ENCODE data around the gene MPL.

The MPL gene

DNA sequence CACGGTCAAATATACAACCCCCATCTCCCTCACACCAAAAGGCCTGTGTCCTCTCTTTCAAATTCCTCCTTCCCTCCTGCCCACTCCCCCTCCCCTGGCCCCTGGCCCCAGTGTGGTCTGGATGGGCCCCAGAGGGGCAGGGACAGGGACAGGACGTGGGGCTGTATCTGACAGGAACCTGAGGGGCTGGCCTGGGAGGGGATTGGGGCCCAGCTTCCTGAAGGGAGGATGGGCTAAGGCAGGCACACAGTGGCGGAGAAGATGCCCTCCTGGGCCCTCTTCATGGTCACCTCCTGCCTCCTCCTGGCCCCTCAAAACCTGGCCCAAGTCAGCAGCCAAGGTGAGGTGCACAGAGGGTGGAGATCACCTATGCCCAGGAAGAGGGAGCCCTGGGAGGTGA lies at the start of gene MPL:
Gene MPL (plus strand): TSS at position 231 of the 400 bp plus-strand sequence. CDS start 31 bp downstream, at position 262.
- DNase-seq (ENCODE audit: low read depth, low spot score): no peak

DNA sequence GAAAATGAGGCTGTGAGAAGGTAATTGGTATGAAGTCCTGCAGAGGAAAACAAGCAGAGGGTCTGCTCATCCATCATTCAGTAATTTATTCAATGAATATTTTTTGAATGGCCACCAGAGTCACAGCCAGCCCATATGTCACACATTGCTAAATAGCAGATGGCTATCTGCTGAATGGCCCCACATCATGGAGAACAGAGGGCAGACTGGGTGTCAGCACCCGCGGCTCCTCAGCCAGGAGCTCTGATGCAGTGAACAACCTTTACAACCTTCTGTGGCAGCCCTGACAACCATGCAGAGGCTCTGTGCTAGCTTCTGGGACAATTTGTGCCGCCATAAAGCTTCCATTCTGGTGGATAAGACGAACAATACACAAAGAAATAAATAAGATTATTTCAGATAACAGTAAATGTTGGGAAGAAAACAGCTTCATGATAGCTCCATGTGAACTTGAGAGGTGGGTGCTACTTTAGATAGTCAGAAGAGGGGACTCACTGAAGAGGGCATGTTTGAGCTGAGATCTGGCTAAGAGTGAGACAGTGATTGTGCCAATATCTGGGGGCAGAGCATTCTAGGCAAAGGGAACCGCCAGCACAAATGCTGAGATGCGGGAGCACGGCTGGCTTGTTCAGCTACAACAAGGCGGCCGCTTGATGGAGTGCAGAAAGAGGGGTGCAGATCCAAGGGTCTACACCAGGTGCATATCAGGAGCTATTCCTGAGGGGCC lies 49.4 kb upstream of the MPL start:
- no peak for DNase-seq (ENCODE audit: low read depth, low spot score)

DNA sequence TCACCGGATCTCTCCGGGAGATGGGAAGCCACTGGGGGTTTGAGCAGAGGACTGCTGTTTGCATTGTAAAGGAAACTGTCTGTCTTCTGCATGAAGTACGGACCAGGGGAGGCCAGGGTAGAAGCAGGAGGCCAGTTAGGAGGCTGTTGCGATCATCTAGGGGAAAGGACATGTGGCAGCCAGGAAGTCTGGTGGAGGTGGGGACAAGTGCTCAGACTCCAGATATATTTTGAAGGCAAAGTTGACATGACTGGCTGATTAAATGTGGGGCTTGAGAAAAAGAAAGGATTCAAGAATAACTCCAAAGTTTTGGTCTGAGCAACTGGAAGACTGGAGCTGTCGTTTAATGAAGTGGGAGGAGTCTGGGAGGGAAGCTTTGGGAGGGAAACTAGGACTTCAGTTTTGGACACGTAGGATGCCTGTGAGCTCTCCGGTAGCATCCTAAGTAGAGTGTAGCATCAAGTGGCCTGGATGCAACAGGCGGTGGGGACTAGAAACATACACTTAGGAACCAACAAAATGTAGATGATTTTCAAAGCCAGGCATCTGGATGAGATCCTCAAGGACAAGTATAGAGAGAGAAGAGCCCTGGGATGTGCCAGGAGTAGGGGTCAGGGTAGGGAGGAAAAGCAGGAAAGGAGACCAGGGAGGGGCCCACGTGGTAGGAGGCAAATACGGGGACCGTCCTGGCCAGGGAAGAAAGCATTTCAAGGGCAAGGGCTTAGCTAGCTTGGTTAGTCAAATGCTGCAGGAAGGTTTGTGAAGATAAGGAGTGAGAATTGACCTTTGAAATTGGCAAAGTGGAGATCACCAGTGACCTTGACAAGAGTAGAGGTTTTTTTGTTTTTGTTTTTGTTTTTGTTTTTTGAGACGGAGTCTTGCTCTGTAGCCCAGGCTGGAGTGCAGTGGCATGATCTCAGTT lies 48.6 kb upstream of the MPL start:
- no peak for DNase-seq (ENCODE audit: low read depth, low spot score)

DNA sequence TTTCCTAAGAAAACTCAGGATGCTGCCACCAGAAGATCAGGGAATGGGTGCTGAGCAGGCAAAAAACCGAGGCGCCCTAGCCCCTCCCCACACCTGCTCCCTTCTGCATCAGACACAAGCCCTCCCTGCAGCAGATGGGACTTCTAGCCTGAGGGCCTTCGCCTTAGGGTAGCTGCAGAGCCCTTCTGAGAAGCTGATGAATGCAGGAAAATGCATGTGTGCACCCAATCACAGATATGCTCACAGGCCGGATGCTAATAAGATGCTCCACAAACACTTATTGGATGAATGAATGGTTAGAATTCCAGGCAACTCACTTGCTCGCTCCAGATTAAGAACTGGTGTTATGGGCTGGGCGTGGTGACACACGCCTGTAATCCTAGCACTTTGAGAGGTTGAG lies 45.4 kb upstream of the MPL start:
- no peak for DNase-seq (ENCODE audit: low read depth, low spot score)

DNA sequence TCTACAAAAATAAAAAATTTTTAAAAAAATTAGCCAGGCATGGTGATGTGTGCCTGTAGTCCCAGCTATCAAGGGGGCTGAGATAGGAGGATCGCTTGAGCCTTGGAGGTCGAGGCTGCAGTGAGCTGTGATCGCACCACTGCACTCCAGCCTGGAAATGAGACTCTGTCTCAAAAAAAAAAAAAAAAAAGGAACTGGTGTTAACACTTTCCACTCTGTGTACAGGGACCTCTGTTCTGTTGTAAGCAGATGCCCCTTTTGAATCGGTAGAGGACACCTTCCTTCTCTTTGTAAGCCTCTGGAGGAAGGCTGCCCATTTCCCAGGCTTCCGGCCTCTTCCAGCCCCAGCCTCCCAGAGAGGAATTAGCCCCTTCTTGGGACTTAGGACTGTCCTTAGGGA lies 44.9 kb upstream of the MPL start:
- no peak for DNase-seq (ENCODE audit: low read depth, low spot score)

DNA sequence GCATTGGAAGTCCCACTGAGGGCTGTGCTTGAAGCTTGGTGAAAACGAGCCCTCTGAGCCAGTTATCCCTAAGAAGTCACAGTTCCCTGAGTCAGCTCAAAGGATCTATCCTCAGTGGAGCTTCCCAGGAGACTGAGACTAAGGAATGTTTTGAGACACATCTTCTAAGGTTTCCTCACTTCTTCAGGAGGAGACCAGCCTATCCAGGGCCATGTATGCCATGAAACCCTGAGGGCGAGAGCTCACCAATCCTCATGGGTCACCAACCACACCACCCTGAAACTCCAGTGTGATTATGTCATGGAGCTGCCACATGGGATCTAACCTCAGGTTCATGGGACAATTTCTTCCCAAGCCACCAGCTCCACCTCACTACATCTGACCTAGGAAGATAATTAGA lies 44.4 kb upstream of the MPL start:
- DNase-seq (ENCODE audit: low read depth, low spot score): no peak

DNA sequence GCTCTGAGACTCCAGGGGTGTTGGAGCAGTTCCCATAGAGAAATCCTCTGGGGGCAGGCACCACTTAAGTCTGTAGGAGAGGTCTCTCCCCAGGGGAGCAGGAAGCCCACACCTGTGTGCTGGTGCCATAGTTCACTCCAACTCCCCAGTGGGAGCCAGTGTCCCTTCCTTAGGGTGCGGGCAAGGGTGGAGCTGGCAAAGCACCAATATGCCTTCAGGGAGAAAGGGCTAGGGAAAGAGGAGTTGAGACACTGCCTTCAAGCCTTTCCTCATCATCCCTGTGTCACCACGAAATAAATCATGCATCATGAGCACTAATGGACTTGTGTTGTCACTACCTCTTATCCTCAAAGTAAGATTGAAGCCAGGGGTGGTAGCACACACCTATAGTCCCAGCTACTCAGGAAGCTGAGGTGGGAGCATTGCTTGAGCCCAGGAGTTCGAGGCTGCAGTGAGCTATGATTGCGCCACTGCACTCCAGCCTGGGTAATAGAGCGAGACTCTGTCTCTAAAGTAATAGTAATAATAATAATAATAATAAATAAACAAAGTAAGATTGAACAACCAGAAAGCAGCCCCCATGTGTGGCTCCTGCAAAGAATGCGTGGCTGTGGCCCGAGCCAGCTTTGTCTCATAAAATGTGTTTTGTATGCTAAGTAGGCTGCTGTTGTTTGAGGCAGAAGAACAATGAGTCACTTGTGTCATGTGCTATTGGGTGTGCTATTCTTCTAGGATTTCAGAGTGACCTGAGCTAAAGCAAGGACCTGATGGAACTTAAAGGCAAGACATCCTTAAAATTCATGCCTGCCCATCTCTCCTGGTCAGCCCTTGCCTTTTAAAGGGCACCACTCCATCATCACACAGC lies 43.5 kb upstream of the MPL start:
- no peak for DNase-seq (ENCODE audit: low read depth, low spot score)

DNA sequence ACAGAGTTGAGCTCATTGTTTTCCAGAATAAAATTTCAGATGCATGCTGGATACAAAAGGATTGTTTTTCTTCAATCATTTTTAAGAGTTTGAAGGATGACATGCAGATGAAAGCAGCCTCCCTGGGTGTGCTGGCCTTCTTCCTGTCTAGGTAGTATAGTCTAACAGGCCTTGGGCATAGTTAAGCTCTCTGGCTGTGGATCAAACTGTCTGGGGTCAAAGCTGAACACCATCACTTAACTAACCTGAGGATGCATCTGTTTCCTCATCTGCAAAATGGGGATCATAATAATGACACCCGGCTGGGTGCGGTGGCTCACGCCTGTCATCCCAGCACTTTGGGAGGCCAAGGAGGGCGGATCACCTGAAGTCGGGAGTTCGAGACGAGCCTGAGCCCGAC lies 42.9 kb upstream of the MPL start:
- no peak for DNase-seq (ENCODE audit: low read depth, low spot score)

DNA sequence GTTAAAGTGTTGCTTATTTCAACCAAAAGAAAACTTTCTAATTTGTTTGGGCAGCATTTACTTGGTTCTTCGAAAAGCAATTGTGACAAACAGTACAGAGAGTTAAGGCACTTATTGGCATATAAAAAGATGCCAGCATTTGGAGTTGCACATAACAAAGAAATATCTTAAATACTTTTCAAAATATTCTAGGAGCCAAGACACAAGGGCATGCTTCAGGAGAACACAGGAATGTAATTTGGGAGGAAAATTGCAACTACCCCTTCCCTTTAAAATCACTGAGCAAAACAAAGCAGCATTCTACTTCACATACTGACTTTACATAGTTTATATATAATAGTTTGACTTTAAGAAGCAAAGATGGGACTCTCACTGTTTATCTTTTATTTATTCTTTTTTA lies 41.4 kb upstream of the MPL start:
- DNase-seq (ENCODE audit: low read depth, low spot score): no peak

DNA sequence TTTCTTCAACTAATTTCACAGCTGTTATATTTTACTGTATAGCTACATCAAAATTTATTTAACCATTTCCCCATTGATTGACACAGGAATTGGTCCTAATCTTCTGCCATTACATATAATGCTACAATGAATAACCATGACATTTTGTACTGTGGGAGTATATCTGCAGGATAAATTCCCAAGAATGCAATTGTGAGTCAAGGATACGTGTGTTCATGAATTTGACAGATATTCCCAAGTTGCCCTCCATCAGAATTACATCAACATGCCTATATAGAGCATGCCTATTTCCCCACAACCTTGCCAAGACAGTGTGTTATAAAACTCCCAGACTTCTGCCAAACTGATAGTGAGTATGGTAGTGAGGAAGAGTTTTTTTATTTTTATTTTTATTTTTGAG lies 39.6 kb upstream of the MPL start:
- DNase-seq (ENCODE audit: low read depth, low spot score): no peak

DNA sequence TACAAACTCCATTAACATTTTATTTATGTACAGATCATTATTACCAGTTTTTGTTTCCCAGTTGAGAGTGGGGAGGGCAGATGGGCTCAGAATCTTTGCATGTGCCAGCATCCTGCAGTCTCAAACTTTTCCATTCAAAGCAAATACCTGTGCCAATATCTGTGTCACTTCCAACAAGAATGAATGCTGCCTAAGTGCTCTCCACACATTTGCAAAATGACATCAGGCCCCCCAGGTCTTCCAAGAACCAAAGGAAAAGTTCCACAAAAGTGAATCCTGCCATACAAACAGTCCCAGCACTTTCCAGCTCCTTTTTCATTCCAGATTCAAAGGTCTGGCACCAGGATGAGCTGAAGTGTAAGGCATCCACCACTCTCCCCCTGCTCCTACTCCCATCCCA lies 38.5 kb upstream of the MPL start:
- DNase-seq (ENCODE audit: low read depth, low spot score): no peak

DNA sequence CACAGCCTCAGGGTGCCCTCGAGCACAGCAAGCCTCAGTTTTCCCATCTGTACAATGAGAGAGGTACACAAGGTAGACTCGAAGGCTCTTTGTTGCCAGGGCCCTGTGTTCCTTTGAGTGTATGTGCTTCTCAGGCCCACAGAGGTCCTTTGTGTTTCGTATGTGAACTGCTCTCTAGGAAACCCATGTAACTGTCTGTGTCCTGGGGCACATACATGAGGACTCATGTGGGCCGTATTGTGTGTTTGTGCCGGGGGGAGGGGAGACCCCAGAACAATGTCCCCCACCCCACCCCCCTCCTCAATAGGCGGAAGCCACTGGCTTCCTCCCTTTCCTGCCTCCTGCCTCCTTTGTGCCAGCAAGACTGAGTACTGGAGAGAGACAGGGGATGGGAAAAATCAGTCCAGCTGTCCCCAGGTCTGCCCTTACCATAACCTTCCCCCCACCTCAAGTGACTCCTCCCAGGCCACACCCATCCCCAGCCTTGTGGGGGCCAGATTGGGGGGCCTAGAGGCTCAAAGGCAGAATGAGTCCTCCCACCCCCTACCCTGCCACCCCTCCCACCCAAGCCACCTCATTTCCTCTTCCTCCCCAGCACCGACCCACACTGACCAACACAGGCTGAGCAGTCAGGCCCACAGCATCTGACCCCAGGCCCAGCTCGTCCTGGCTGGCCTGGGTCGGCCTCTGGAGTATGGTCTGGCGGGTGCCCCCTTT lies 37.1 kb upstream of the MPL start, which contains the start of gene TIE1:
Gene TIE1 (plus strand): TSS at position 605 of the 717 bp plus-strand sequence. CDS start 90 bp downstream, at position 695.
- no peak for DNase-seq (ENCODE audit: low read depth, low spot score)

DNA sequence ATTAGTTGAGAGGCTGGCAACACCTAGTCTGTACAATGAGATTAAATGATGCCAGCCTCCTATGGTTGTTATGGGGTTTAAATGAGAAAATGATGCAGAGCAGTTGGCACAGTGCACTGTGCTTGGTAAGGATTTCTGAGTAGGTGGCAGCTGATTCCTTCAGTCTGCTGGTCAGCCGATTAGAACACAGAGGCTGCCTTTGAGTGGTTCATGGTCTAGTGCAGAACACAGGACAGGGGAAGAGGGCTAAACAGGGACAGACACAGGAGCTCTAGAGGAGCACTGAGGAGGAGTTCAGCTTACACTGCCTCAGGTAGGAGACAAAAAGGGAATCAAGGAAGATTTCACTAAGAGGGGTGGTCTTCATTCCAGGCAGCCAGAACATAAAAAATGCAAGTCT lies 35.4 kb upstream of the MPL start:
- DNase-seq (ENCODE audit: low read depth, low spot score): no peak

DNA sequence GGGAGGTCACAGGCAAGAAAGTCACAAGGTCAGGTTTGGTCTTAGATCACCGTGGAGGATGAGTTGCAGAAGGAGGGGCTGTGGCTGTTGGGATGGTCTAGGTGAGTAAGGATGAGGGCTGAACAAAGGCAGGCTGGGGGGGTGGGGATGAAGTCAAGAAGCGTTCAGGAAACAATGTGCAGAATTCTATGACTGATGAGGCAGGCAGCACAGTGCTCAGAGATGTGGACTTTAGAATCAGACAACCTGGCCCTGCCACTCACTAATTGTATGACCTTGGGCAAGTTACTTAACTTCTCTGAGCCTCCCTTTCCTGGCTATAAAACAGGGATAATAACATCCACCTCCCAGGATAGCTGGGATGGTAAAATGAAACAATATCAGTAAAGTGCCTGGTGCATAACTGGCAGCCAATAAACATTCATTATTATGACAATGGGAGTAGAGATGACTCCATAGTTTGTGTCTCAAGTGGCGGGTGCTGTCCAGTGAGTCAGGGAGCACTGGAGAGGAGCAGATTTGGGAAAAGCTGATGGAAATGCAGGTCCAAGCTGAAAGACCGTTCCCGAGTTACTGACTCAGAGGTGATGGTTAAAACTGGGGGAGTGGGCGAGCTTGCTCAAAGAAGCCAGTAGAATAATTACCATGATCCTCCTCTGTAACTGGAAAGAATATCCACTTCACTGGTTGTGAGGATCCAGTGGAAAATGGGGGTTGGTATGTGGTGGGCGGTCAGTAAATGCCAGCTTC lies 34.7 kb upstream of the MPL start:
- no peak for DNase-seq (ENCODE audit: low read depth, low spot score)

DNA sequence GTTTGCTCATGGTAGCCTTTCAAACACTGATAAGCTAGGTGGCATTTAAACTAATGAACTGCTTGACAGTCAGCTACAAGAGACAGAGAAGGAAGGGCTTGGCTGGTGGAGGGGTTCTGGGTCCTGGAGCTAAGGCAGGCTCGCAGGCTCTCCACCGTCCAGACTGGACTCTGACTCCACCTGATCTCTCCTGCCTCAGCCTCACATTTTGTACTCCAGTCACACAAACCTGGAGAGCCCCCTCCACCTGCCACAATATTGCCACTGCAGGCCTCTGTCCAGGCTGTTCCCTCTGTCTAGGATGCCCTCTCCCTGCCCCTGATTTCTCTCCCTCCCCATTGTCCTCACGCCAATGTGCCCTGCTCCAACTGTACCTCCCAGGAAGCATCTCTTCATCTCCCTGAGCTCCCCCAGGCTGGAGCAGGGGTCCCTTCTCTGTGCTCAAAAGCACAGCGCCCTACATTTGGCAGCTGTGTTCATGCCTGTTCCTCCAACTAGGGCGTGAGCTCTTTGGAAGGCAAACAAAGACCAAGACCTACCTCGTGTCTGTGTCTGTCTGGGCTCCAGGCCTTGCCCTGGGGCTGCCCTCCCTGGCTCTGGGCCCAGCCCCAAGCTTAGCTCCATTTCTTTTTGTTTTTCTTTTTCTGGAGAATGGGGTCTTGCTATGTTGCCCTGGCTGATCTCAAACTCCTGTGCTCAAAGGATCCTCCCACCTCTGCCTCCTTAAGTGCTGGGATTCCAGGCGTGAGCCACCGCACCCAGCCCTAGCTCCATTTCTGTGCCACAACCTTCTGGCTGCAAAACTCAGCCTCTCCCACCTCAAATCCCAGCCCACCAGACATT lies 33.9 kb upstream of the MPL start:
- DNase-seq (ENCODE audit: low read depth, low spot score): no peak

DNA sequence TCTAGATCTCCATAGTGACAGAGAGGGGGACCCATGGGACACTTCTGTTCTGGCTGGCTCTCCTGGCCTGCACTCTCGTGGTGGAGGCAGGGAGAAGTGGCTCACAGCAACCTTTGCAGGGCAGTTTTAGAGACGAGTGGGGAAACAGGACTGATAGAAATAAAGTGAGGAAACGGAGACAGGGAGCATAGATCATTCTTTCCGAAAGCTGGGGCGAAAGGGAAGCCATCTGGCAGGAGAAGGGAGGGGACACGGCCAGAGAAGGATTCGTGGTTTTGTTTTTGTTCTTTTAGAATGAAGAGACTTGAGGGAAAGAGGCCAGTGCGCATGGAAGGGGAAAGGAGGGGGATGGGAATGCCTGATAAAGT lies 33.3 kb upstream of the MPL start:
- no peak for DNase-seq (ENCODE audit: low read depth, low spot score)

DNA sequence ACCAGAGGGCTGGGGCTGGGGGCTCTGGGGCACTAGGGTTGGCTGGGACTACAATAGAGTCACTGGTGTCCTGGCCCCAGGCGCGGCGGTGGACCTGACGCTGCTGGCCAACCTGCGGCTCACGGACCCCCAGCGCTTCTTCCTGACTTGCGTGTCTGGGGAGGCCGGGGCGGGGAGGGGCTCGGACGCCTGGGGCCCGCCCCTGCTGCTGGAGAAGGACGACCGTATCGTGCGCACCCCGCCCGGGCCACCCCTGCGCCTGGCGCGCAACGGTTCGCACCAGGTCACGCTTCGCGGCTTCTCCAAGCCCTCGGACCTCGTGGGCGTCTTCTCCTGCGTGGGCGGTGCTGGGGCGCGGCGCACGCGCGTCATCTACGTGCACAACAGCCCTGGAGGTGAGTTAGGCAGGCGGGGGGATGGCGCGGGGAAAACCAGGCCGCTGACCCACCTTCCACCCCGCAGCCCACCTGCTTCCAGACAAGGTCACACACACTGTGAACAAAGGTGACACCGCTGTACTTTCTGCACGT lies 32.8 kb upstream of the MPL start:
- DNase-seq (ENCODE audit: low read depth, low spot score): no peak

DNA sequence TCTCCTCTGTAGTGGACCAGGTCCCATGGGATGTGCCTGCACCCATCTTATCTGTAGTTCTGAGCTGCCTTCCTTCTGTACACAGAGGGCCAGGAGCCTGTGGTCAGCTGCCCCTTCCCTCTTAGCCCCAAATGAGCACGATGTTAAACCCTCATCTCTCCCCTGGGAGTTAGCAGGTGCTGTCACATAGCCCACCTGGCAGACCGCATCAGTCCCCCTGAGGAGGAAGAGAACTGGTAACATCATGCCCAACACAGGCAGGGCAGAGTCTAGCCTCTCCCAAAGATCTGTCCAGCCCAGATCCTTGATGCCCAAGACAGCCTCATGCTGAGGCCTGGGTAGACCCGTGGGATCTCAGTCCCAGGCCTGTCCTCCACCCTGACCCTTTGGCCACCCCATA lies 32.2 kb upstream of the MPL start:
- DNase-seq (ENCODE audit: low read depth, low spot score): no peak

DNA sequence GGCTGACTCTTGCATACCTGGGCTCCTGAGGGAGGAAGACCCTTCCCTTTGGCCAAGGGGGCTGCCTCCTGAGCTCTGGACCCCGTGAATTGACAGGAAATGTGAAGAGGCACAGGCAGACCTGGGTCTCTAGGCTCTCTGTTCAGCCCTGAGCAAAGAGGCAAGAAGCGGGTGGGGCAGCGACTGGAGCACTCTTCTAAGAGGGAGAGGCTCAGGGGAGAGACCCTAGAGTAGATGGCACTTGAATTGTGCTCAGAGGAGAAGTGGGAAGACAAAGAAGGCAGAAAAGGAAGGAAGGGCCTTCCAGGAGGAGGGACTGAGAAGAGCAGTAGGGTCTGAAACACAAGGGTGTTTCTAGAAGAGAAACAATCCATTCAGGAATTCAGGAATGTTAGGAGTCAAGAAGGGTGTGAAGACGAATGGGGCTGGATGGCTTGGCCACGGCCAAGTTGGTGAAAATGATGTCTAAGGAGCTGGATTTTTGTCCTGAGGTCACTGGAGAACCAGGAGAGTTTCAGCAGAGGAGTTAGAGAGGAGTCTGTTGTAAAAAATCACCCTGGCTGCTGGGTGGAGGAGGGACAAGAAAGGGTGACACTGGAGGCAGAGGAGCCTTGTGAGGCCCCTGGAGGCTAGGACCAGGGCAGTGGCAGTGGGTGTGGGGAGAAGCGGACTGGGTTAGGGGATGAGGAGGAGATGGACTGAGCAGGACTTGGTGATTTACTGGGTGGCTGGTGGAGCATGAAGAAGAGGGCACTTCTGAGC lies 31.5 kb upstream of the MPL start:
- no peak for DNase-seq (ENCODE audit: low read depth, low spot score)

Measured in activated CD4-positive, CD25-positive, alpha-beta regulatory T cell treated with anti-CD3 and anti-CD28 coated beads, Interleukin-2, amount 50 U/mL, for 16 hours (primary cell).